Measurements from ENCODE around the gene AGK.

- TF ChIP-seq SIN3A (IDR thresholded peaks at IDR 0.05; ENCODE audit: borderline replicate concordance, insufficient read depth, low read depth, low read length) (no peak), POLR2AphosphoS5 (IDR thresholded peaks at IDR 0.05; ENCODE audit: low read depth, low read length) (no peak)
- TF ChIP-seq, protein P1, sequence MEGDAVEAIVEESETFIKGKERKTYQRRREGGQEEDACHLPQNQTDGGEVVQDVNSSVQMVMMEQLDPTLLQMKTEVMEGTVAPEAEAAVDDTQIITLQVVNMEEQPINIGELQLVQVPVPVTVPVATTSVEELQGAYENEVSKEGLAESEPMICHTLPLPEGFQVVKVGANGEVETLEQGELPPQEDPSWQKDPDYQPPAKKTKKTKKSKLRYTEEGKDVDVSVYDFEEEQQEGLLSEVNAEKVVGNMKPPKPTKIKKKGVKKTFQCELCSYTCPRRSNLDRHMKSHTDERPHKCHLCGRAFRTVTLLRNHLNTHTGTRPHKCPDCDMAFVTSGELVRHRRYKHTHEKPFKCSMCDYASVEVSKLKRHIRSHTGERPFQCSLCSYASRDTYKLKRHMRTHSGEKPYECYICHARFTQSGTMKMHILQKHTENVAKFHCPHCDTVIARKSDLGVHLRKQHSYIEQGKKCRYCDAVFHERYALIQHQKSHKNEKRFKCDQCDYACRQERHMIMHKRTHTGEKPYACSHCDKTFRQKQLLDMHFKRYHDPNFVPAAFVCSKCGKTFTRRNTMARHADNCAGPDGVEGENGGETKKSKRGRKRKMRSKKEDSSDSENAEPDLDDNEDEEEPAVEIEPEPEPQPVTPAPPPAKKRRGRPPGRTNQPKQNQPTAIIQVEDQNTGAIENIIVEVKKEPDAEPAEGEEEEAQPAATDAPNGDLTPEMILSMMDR (IDR thresholded peaks at IDR 0.05), result peak; percentile 87
- TF ChIP-seq, protein P2, sequence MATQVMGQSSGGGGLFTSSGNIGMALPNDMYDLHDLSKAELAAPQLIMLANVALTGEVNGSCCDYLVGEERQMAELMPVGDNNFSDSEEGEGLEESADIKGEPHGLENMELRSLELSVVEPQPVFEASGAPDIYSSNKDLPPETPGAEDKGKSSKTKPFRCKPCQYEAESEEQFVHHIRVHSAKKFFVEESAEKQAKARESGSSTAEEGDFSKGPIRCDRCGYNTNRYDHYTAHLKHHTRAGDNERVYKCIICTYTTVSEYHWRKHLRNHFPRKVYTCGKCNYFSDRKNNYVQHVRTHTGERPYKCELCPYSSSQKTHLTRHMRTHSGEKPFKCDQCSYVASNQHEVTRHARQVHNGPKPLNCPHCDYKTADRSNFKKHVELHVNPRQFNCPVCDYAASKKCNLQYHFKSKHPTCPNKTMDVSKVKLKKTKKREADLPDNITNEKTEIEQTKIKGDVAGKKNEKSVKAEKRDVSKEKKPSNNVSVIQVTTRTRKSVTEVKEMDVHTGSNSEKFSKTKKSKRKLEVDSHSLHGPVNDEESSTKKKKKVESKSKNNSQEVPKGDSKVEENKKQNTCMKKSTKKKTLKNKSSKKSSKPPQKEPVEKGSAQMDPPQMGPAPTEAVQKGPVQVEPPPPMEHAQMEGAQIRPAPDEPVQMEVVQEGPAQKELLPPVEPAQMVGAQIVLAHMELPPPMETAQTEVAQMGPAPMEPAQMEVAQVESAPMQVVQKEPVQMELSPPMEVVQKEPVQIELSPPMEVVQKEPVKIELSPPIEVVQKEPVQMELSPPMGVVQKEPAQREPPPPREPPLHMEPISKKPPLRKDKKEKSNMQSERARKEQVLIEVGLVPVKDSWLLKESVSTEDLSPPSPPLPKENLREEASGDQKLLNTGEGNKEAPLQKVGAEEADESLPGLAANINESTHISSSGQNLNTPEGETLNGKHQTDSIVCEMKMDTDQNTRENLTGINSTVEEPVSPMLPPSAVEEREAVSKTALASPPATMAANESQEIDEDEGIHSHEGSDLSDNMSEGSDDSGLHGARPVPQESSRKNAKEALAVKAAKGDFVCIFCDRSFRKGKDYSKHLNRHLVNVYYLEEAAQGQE (IDR thresholded peaks at IDR 0.05; ENCODE audit: insufficient read depth in 1 of 2, low read depth in 2 of 2, low read length in 1 of 2), result no peak
Observed at GRCh38 chr7:141649865-141650634, 98.8 kb downstream of the AGK start.

Measured in Panc1 (cell line).